NB4 (cell line): Measurements from ENCODE around the gene LPP.
A peak's percentile ranks its signal among the peaks of the same experiment; 100 is the strongest.

Source experiments
- DNase-seq: peaks from one replicate; pipeline ENCODE4 v3.0.0; 2010; ENCODE audit warnings: low read depth
- H3K4me3 ChIP-seq: one replicate; pipeline ENCODE4 v1.5.1; 2011; ENCODE audit warnings: mild to moderate bottlenecking, low read depth, low read length, moderate library complexity
- CTCF ChIP-seq: IDR thresholded peaks from one replicate; pipeline ENCODE4 v1.5.1; 2012; ENCODE audit warnings: low read depth, low read length
- MAX ChIP-seq: IDR thresholded peaks from 2 replicates; pipeline ENCODE4 v1.6.1; 2011; ENCODE audit warnings: low read depth, low read length
- MYC ChIP-seq: IDR thresholded peaks from 2 replicates; pipeline ENCODE4 v1.6.1; 2011; ENCODE audit warnings: low read depth, low read length
- POLR2A ChIP-seq: IDR thresholded peaks from 2 replicates; pipeline ENCODE4 v1.6.1; 2011; ENCODE audit warnings: mild to moderate bottlenecking; ENCODE audit not compliant: insufficient read length; ENCODE audit errors: extremely low read depth

Gene LPP

DNA sequence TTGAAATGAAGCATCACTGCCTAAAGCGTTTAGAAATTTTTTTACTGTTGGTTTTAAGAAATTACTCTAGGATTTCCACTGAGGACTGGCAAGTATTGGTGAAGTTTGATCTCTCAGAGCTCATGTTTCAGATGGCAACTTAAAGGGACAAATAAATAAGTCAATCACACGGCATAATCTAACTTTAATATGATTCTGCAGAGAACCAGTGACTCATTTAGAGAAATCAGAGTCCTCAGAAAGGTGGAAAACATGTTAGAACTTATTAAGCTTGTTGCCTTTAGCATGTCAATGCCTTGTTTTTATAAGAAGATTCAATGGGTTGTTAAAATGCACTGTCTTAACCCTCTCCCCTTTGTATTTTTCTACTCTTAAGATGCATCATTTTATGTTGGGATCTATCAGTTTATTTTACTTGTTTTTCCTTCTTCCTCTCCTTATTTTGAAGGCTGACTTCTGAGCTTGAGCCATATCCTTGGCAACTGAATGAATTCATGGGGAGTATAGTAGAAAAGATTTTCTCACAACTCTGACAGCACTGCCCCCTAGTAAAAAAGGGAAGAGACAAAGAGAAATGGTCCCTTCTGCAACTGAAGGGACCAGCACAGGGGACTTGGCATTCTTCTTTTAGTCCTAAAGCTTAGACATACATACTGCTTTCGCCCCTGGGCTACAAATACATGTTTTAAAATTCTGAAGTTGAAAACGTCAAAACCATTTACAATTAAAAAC is 431.2 kb downstream of the LPP start:
- no peak overlapping the region for H3K4me3 ChIP-seq
- DNase-seq = no peak
- TF ChIP-seq POLR2A (no peak), MAX (no peak), CTCF (no peak), MYC (no peak)

DNA sequence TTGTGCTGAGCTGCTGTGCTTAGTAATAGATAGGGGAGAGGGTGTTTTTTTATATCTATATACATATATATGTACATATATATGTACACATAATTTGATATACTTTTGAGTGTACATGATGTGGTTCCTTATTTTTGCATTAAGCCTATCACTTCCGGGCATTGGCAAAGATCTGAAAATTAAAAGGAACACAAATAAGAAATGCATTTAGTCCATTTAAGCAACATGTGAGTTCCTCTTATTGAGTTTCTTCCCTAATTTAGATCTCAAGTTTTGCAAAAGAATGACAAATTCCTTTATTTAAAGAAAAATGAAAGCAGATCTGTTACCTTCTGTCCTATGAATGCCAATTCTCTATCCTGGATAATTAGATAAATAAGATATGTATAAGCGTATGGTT is 435.1 kb downstream of the LPP start:
- peak; percentile 6 for DNase-seq
- TF ChIP-seq MYC (no peak), POLR2A (no peak), CTCF (no peak), MAX (no peak)
- no peak overlapping the region for H3K4me3 ChIP-seq

- no peak overlapping the region for H3K4me3 ChIP-seq
- no peak for DNase-seq
- TF ChIP-seq CTCF = no peak
- no peak for TF ChIP-seq MYC
- no peak for TF ChIP-seq POLR2A
Measured at GRCh38 chr3:188589771-188590170, 435.8 kb downstream of the LPP start.

GRCh38 chr3:188590557-188590956 is 436.6 kb downstream of the LPP start:
- DNase-seq = no peak
- no peak for TF ChIP-seq POLR2A
- no peak for TF ChIP-seq CTCF
- TF ChIP-seq MAX = no peak
- no peak for TF ChIP-seq MYC

GRCh38 chr3:188594139-188594538 is 440.2 kb downstream of the LPP start:
- no peak overlapping the region for H3K4me3 ChIP-seq
- TF ChIP-seq MYC (no peak), CTCF (no peak), POLR2A (no peak), MAX (no peak)
- DNase-seq = no peak

More at GRCh38 chr3:188590557-188590956, 436.6 kb downstream of the LPP start:
- H3K4me3 ChIP-seq = no peak overlapping the region

DNA sequence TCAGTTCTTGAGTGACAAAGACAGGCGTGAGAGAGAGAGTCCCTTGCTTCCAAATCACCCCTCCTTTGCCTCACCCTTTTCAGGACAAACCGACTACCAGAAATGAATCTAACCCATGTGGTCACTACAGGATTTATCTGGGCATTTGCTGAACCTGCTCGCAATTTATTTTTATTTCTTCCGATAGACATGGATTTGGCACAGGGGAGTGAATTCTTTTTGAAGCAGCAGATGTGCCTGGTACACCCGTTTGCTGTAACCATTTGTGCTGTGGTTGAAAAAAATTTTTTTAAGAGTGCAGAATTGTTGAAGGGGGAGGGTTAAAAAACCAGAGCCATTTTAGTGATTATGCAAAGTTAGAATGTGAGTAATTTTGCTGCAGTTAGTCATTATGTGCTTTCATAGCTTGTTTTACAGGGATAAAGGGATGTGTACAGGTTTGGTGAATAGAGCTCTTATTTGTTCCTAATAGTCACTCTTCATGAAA is 442.0 kb downstream of the LPP start:
- TF ChIP-seq MAX = no peak
- no peak for TF ChIP-seq CTCF
- no peak for TF ChIP-seq POLR2A
- no peak for TF ChIP-seq MYC
- H3K4me3 ChIP-seq = no peak overlapping the region

More for the DNA sequence above, 442.0 kb downstream of the LPP start:
- DNase-seq = no peak
